Mesendoderm (in vitro differentiated cells): Measurements from ENCODE around the gene PRLH. TPM values are rescaled to one million over a fixed set of nuclear protein-coding genes. Genes with fewer than 3 reads are reported as not detected.
A peak's percentile ranks its signal among the peaks of the same experiment; 100 is the strongest.

Experiments used
- DNase-seq: peaks from one replicate; pipeline ENCODE4 v3.0.0; 2013
- H2AK5ac ChIP-seq: 2 replicates; pipeline ENCODE4 v1.6.1; 2013; ENCODE audit warnings: low read length, inconsistent platforms
- H2BK120ac ChIP-seq: 2 replicates; pipeline ENCODE4 v1.6.1; 2013; ENCODE audit warnings: low read depth, mild to moderate bottlenecking, low read length, moderate library complexity, mixed read lengths
- H2BK15ac ChIP-seq: replicated peaks from 2 replicates; pipeline ENCODE4 v1.6.1; 2013; ENCODE audit warnings: low read depth, mild to moderate bottlenecking, moderate library complexity
- H2BK5ac ChIP-seq: 2 replicates; pipeline ENCODE4 v1.6.1; 2013; ENCODE audit warnings: low read length, inconsistent platforms
- H3K18ac ChIP-seq: 2 replicates; pipeline ENCODE4 v1.6.1; 2013; ENCODE audit warnings: mild to moderate bottlenecking, low read length, mixed read lengths
- H3K23ac ChIP-seq: one replicate; pipeline ENCODE4 v1.6.1; 2013; ENCODE audit warnings: low read length
- H3K27ac ChIP-seq: 2 replicates; pipeline ENCODE4 v1.5.1; 2013; ENCODE audit warnings: low read depth, mild to moderate bottlenecking, inconsistent platforms, low read length, moderate library complexity
- H3K27me3 ChIP-seq: 2 replicates; pipeline ENCODE4 v1.6.1; 2013; ENCODE audit warnings: low read length, control low read depth, mild to moderate bottlenecking, inconsistent platforms; ENCODE audit not compliant: insufficient read depth, poor library complexity
- H3K36me3 ChIP-seq: 2 replicates; pipeline ENCODE4 v1.6.1; 2013; ENCODE audit warnings: low read length, inconsistent platforms; ENCODE audit not compliant: control insufficient read depth, insufficient read depth
- H3K4ac ChIP-seq: one replicate; pipeline ENCODE4 v1.6.1; 2013; ENCODE audit warnings: low read depth, mild to moderate bottlenecking, low read length, moderate library complexity
- H3K4me1 ChIP-seq: 2 replicates; pipeline ENCODE4 v1.6.1; 2013; ENCODE audit warnings: low read depth, low read length, inconsistent platforms; ENCODE audit not compliant: control insufficient read depth
- H3K4me2 ChIP-seq: 2 replicates; pipeline ENCODE4 v1.6.1; 2013; ENCODE audit warnings: low read length
- H3K4me3 ChIP-seq: 2 replicates; pipeline ENCODE4 v1.5.1; 2013; ENCODE audit warnings: mild to moderate bottlenecking, low read length
- H3K56ac ChIP-seq: one replicate; pipeline ENCODE4 v1.6.1; 2013; ENCODE audit warnings: low read length
- H3K79me1 ChIP-seq: 2 replicates; pipeline ENCODE4 v1.6.1; 2013; ENCODE audit warnings: low read length, inconsistent platforms
- H3K79me2 ChIP-seq: 2 replicates; pipeline ENCODE4 v1.6.1; 2013; ENCODE audit warnings: mild to moderate bottlenecking, low read length; ENCODE audit not compliant: control insufficient read depth, insufficient read depth
- H3K9ac ChIP-seq: 2 replicates; pipeline ENCODE4 v1.6.1; 2013; ENCODE audit warnings: low read length, inconsistent platforms
- H4K5ac ChIP-seq: one replicate; pipeline ENCODE4 v1.6.1; 2013; ENCODE audit warnings: low read length
- H4K8ac ChIP-seq: one replicate; pipeline ENCODE4 v1.6.1; 2013; ENCODE audit warnings: low read depth, mild to moderate bottlenecking, control low read depth, low read length, moderate library complexity
- WGBS: extraction: QIAGEN DNeasy Blood & Tissue Kit; methylation state at CpG from one replicate; pipeline ENCODE4 v1.1.7; 2013; ENCODE audit warnings: low lambda C conversion rate, missing lambda C conversion rate; ENCODE audit not compliant: insufficient coverage; ENCODE audit errors: extremely low coverage; 5-methylcytosine and 5-hydroxymethylcytosine counted together
- small RNA-seq: library from polyadenylated mRNA; stranded (forward); fragments of <200 nt; extraction: miRNeasy Mini kit (QIAGEN cat#:217004); gene quantifications from one replicate; pipeline ENCODE3, GENCODE V24; 2013; ENCODE audit not compliant: insufficient read depth

PRLH gene

GRCh38 chr2:237613679-237614078 lies 47.3 kb downstream of the PRLH start:
- Histone ChIP-seq H2BK5ac (peak overlapping the region; percentile 97), H3K9ac (peak overlapping the region; percentile 0), H3K27ac (peak overlapping the region; percentile 53), H3K36me3 (no peaks in the 10 kb centered on the region), H3K4me3 (no peak overlapping the region), H3K79me2 (no peaks in the 10 kb centered on the region), H3K18ac (peak overlapping the region; percentile 55), H3K79me1 (no peaks in the 10 kb centered on the region), H3K27me3 (no peaks in the 10 kb centered on the region), H3K56ac (peak overlapping the region; percentile 86), H3K4me2 (no peak overlapping the region), H3K4me1 (peaks cover 29% of the 10 kb centered on the region), H2BK15ac (no peak overlapping the region), H4K8ac (no peak overlapping the region), H2BK120ac (peak overlapping the region; percentile 31), H3K23ac (no peak overlapping the region), H4K5ac (no peak overlapping the region), H3K4ac (peak overlapping the region; percentile 85), H2AK5ac (peak overlapping the region; percentile 70)
- DNase-seq = peak; percentile 86

GRCh38 chr2:237614151-237614720 lies 47.9 kb downstream of the PRLH start:
- Histone ChIP-seq H3K4me2 (no peak overlapping the region), H3K36me3 (no peaks in the 10 kb centered on the region), H3K4ac (peak overlapping the region; percentile 85), H3K4me3 (no peak overlapping the region), H3K9ac (no peak overlapping the region), H2AK5ac (no peak overlapping the region), H4K5ac (no peak overlapping the region), H3K79me2 (no peaks in the 10 kb centered on the region), H3K56ac (peak overlapping the region; percentile 77), H3K27ac (peak overlapping the region; percentile 93), H2BK120ac (peak overlapping the region; percentile 83), H3K18ac (peak overlapping the region; percentile 95), H3K27me3 (no peaks in the 10 kb centered on the region), H4K8ac (peak overlapping the region; percentile 98), H3K23ac (no peak overlapping the region), H3K79me1 (no peaks in the 10 kb centered on the region), H3K4me1 (peaks cover 29% of the 10 kb centered on the region), H2BK5ac (peak overlapping the region; percentile 86), H2BK15ac (no peak overlapping the region)
- DNase-seq = peak; percentile 100
- WGBS = no CpG with 5 or more reads among the region's 9 CpGs

- Histone ChIP-seq H3K4me2 (no peak overlapping the region), H3K4me1 (peaks cover 29% of the 10 kb centered on the region), H2BK15ac (no peak overlapping the region), H3K23ac (no peak overlapping the region), H3K36me3 (no peaks in the 10 kb centered on the region), H3K27ac (peak overlapping the region; percentile 93), H4K5ac (no peak overlapping the region), H2BK120ac (peak overlapping the region; percentile 83), H2BK5ac (peak overlapping the region; percentile 56), H3K4me3 (no peak overlapping the region), H3K79me1 (no peaks in the 10 kb centered on the region), H3K56ac (peak overlapping the region; percentile 76), H3K79me2 (no peaks in the 10 kb centered on the region), H3K4ac (peak overlapping the region; percentile 99), H3K9ac (no peak overlapping the region), H3K27me3 (no peaks in the 10 kb centered on the region), H3K18ac (peak overlapping the region; percentile 95), H2AK5ac (peak overlapping the region; percentile 71), H4K8ac (no peak overlapping the region)
- no CpG with 5 or more reads among the region's 4 CpGs for WGBS
- DNase-seq = no peak
Measured at GRCh38 chr2:237615631-237616249, 49.4 kb downstream of the PRLH start.

- Histone ChIP-seq H3K56ac (no peak overlapping the region), H3K23ac (no peak overlapping the region), H3K27me3 (no peaks in the 10 kb centered on the region), H4K8ac (no peak overlapping the region), H3K27ac (no peak overlapping the region), H3K4me3 (no peak overlapping the region), H3K4me1 (peaks cover 29% of the 10 kb centered on the region), H3K18ac (no peak overlapping the region), H3K9ac (no peak overlapping the region), H3K79me1 (no peaks in the 10 kb centered on the region), H3K4ac (no peak overlapping the region), H2BK120ac (no peak overlapping the region), H4K5ac (no peak overlapping the region), H3K79me2 (no peaks in the 10 kb centered on the region), H3K36me3 (no peaks in the 10 kb centered on the region), H2BK5ac (peak overlapping the region; percentile 19), H3K4me2 (no peak overlapping the region), H2BK15ac (no peak overlapping the region), H2AK5ac (no peak overlapping the region)
- no peak for DNase-seq
- WGBS = no CpG with 5 or more reads among the region's 3 CpGs
Measured at GRCh38 chr2:237616373-237616733, 50.0 kb downstream of the PRLH start.

Small RNAs within 50 kb of the gene (small RNA-seq; reads per million reads assigned to genes)
- gene RNU6-1140P = not detected
